Measurements from ENCODE around the gene GRIK3.

GRIK3 gene

GRCh38 chr1:37010011-37010410 is 24.3 kb downstream of the GRIK3 start:
- DNase-seq = no peak

- no peak for DNase-seq
These were observed 24.8 kb downstream of the GRIK3 start for GRCh38 chr1:37009521-37009920.

- DNase-seq = peak; percentile 96
These were observed 28.0 kb downstream of the GRIK3 start for GRCh38 chr1:37006132-37006868.

GRCh38 chr1:37002898-37003297 is 31.4 kb downstream of the GRIK3 start:
- no peak for DNase-seq

GRCh38 chr1:37001703-37002102 is 32.6 kb downstream of the GRIK3 start:
- no peak for DNase-seq

- DNase-seq = no peak
These were observed 38.2 kb downstream of the GRIK3 start for GRCh38 chr1:36996106-36996505.

- no peak for DNase-seq
These were observed 39.4 kb downstream of the GRIK3 start for GRCh38 chr1:36994868-36995267.

GRCh38 chr1:36994294-36994693 is 40.0 kb downstream of the GRIK3 start:
- no peak for DNase-seq

- DNase-seq = no peak
These were observed 42.0 kb downstream of the GRIK3 start for GRCh38 chr1:36992139-36992943.

- DNase-seq = no peak
These were observed 42.8 kb downstream of the GRIK3 start for GRCh38 chr1:36991551-36991950.

- no peak for DNase-seq
These were observed 43.4 kb downstream of the GRIK3 start for GRCh38 chr1:36990928-36991327.

GRCh38 chr1:36989241-36989640 is 45.1 kb downstream of the GRIK3 start:
- no peak for DNase-seq

GRCh38 chr1:36988741-36989193 is 45.5 kb downstream of the GRIK3 start:
- no peak for DNase-seq

GRCh38 chr1:36988321-36988720 is 46.0 kb downstream of the GRIK3 start:
- no peak for DNase-seq

- DNase-seq = no peak
These were observed 47.0 kb downstream of the GRIK3 start for GRCh38 chr1:36987276-36987675.

GRCh38 chr1:36986241-36986985 is 47.9 kb downstream of the GRIK3 start:
- DNase-seq = no peak

- no peak for DNase-seq
These were observed 49.6 kb downstream of the GRIK3 start for GRCh38 chr1:36984675-36985074.

GRCh38 chr1:36984026-36984425 is 50.3 kb downstream of the GRIK3 start:
- no peak for DNase-seq

- DNase-seq = no peak
These were observed 51.6 kb downstream of the GRIK3 start for GRCh38 chr1:36982709-36983108.

GRCh38 chr1:36981771-36982622 is 52.3 kb downstream of the GRIK3 start:
- no peak for DNase-seq

- no peak for DNase-seq
These were observed 53.2 kb downstream of the GRIK3 start for GRCh38 chr1:36981126-36981525.

- no peak for DNase-seq
These were observed 56.4 kb downstream of the GRIK3 start for GRCh38 chr1:36977731-36978406.
